ENCODE data around the gene ANAPC5.

Gene ANAPC5

DNA sequence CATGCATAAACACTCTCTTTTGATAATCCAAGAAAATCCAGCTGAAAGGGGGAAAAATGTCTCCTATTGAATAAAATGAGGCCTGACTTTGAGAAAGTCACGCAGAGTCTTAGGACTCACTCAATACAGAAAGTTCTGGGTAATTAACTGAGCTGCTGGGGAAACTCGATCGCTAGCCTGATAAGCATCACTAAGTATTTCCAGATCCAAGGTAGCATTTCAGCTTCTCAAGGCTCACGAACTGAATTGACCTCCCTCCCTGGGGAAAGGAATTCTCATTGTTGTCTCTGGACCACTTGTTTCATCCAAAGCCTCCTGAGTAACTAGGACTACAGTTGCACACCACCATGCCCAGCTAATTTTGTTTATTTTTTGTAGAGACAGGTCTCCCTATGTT lies 13.8 kb upstream of the ANAPC5 start:
- no peak for DNase-seq

- DNase-seq: no peak
Measured at GRCh38 chr12:121365416-121366062, 13.3 kb upstream of the ANAPC5 start.

DNA sequence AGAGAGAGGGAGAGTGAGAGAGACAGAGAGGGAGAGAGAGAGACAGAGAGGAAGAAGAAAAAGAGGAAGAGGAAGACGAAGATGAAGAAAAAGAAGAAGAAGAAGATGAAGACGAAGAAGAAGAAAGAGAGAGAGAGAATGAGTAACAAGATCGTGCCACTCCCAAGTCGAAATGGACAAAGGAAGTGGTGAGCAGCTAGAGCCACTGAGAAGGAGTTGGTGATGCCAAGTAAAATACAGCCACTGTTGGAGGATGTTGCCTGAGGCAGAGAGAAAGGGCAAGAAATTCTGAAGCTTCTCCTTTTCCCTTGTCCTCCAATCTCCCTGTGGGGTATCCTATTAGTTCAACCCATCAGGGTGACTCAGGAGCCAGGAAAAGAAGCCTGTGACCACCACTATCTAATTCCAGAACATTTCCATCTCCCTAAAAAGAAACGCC lies 12.5 kb upstream of the ANAPC5 start:
- no peak for DNase-seq

- DNase-seq: no peak
Measured at GRCh38 chr12:121358073-121358472, 5.9 kb upstream of the ANAPC5 start.

- no peak for DNase-seq
Measured at GRCh38 chr12:121357331-121357730, 5.1 kb upstream of the ANAPC5 start.

GRCh38 chr12:121356657-121357056 lies 4.4 kb upstream of the ANAPC5 start:
- DNase-seq: no peak

GRCh38 chr12:121355818-121356217 lies 3.6 kb upstream of the ANAPC5 start:
- DNase-seq: no peak

- DNase-seq: peak; percentile 74
Measured at GRCh38 chr12:121352682-121353018, 439 bp upstream of the ANAPC5 start.

- DNase-seq: no peak
Measured at GRCh38 chr12:121346747-121347146, 5.5 kb downstream of the ANAPC5 start.

DNA sequence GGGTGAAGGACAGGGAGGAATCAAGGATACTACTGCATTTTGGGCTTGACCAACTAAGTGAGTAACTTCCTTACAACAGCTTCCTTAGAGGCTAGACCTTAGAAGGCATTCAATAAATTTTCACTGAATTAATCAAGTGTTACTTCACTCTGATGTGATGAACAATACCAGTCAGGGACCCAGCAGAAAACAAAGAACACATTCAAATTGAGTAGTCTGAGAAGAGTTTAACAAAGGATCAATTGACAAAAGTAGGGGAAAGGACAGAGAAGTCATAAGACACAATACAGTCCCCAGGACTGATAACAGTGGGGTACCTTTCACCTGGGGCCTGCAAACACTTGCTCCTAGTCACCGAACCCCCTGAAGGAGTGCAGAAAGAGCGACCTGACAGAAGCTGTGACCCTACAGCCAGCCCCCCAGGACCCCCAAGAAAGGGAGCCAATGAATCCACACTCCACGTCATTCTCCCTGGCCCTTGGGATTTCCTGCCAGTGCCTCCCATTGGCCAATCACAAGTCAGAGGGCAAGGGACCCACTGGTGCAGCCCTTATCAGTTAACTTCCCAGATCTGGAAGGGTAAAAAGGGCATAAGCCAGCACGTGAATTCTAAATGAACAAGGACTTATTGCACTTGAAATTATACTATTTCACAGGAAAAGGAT lies 6.9 kb downstream of the ANAPC5 start:
- no peak for DNase-seq

DNA sequence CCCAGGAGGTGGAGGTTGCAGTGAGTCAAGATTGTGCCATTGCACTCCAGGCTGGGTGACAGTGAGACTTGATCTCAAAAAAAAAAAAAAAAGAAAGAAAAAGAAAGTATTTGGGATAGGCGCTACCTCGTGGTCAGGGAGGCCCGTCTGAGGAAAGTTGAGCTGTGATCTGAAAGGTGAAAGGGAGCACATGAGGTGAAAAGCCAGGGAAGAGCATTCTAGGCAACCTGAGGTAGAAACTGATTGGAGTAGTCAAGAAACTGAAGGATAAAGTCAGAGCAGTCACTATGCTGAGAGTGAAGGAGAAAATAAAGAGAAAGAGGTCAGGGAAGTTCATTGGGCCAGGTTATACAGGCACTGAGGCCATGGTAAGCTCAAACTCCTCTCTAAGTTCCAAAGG lies 7.7 kb downstream of the ANAPC5 start:
- no peak for DNase-seq

DNA sequence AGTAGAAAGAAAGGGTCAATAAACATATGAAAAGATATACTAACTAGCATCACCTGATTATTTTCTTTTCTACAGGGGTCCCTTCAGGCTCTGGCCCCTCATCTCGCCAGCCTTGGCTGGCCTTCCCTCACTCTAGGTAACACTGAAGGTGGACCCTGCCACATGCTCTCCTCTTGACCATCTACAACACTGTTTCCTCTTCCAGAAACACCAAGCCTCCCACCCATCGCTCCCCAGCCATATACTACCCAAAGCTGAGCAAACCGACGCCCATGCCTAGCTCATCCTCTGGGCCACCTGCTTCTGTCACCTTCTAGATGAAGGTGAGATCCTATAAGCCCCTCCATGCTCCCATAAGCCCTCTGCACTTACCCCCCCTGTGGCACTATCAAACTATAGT lies 14.8 kb downstream of the ANAPC5 start:
- DNase-seq: no peak

- peak; percentile 58 for DNase-seq
Measured at GRCh38 chr12:121334513-121335343, 17.5 kb downstream of the ANAPC5 start.

GRCh38 chr12:121333747-121334146 lies 18.5 kb downstream of the ANAPC5 start:
- DNase-seq: no peak

DNA sequence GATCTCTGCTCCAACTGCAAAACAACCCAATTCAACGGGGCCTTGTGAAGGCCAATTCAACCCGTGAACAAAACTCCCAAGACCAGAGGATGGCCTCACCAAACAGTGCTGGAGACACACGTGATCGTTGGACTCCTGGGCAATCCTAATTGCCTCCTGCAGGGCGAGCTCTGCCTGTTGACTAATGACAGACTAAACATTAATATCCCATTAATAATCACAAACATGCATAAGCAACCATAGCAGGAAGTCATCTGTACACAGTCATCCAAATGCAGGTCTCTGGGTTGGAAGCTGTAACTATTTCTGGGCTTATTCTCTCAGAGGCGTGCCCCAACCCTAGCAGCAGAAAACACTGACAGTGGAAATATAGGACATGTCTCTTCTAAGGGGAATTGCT lies 21.0 kb downstream of the ANAPC5 start:
- no peak for DNase-seq

DNA sequence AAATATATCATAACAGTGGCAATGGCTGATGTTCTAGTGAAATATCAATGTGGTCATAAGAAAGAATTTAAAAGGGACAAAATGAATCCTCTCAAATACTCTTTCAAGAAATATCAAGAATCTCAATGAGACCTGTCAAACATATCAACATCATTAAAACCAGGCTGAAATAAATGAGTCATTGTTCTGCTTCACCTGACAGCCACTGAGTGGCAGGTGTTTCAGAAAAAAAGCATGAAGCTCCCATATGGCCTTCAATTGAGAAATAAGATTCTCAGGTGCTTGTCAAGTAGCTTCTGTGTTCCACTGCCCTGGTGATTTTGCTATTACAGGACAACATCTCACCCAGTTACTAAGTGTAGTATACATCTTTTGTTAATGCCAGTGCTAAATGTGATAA lies 21.5 kb downstream of the ANAPC5 start:
- no peak for DNase-seq

DNA sequence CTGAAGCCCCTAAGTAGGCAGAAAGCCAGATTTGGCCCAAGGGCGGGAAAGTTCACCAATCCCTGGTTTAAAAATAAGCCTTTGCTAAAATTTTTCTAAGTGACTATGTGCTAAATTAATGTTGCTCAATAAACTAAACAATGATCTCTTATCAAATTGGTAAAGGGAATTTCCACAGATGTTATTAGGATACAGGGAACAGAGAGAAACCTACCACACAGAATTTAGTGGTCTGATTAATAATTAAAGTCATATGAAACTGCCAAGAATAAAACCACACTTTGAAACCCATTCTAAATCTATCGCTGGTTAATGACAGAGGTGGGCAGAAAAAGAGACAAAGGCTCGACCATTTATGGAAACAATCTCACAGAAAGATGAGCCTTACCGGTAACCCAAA lies 22.0 kb downstream of the ANAPC5 start:
- DNase-seq: no peak

DNA sequence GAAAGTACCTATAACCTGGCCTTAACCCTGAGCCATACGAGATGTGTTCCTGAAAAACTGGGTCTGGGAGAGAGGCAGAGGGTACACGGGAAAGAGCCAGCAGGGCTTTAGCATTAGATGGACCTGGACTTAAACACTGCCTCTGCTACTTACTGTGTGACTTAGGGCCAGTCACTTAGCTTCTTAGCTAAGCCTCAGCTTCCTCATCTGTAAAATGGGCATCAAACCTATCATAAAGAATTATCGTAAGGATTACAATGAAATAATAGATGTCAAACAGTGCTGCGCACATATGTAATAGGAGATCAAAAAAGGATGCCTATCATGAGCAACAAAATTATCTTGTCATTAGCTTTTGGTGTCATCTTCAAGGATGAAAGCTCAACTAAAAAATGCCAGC lies 23.6 kb downstream of the ANAPC5 start:
- DNase-seq: no peak

DNA sequence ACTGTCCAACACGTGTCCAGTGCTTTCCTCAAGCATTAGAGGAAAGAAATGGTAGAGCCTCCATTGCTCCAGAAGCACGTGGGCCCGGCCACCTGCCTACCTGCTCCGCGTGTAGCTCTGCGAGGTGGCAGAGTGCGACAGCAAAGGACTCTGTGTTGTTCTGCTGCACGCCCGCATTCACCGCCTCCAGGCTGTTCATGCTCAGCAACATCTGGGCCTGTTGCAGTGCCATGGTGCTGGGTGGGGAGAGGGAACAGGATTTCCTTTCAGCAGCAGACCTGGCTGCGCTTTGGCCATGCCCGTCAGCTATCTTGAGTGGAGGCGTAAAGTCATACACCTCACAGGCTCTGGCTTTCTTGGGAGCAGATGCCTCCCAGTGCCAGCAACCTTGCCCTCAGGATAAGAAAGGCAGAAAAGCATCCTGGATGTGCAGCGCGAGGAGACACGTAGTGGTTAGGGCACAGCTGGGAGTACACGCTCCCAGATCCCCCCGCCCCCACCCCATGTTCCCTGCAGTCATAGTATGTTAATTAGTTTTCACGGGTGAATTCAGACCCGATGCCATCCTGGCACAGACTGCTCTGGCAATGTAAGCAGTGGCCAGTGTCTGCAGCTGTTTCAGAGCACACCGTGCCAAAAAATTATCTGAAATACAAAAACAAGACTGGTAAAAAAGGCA lies 25.1 kb downstream of the ANAPC5 start:
- no peak for DNase-seq

DNA sequence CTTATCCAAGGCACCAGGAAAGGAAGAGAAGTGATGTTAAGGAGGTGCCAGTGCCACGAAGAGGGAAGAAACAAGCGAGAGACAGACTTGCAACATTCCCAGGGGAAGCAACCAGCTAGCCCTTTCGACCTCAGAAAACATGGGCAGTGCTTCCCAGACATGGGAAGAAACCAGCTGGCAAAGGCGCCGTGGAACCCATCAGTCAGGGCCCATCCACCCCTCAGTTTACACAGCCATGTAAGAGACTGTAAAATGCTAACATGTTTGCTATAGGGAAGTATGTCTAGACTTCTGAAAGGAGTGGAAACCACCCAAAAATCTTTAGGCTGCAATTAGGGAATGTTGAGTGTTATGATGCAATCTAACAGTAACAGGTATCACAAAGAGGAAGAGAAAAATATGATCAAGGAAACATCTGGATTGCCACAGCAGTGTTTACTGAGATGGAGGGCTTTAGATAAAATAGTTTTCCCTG lies 26.3 kb downstream of the ANAPC5 start:
- no peak for DNase-seq

DNA sequence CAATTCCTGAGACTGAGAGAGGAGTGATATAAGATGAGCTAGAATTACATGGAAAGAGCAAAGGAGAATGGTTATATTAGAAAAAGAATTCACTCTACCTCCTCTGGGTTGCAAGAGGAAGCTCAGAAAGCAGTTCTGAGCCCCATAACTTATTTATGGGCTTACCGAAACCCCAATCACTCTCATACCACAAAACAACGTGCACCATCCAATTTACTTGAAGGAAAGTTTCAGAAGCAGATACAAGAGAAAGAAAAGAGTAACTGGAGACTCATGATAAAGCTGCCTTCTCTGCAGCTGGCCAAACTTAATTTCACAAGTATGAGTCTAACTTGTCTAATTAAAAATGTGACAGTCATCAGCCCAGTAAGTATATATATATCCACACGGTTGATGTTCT lies 28.3 kb downstream of the ANAPC5 start:
- no peak for DNase-seq

GRCh38 chr12:121318121-121318520 lies 34.1 kb downstream of the ANAPC5 start:
- no peak for DNase-seq

- no peak for DNase-seq
Measured at GRCh38 chr12:121314431-121314830, 37.8 kb downstream of the ANAPC5 start.

All from NCI-H1436 (cell line).